Fibroblast of mammary gland (primary cell): ENCODE measurements around the gene ASPN.

Experiments used
- DNase-seq: peaks from one replicate; pipeline ENCODE4 v3.0.0-alpha.2; 2010; ENCODE audit warnings: low read depth
- H3K4me3 ChIP-seq: 2 replicates; pipeline ENCODE4 v1.5.1; 2011; ENCODE audit warnings: low read depth, mild to moderate bottlenecking, low read length, moderate library complexity; ENCODE audit not compliant: control insufficient read depth
- CTCF ChIP-seq: conservative IDR thresholded peaks from 2 replicates; pipeline ENCODE4 v1.5.1; 2011; ENCODE audit warnings: low read depth, low read length, inconsistent platforms; ENCODE audit not compliant: control insufficient read depth, insufficient read depth

ASPN gene

GRCh38 chr9:92468206-92468605 lies 14.1 kb downstream of the ASPN start:
- DNase-seq, result peak; percentile 77
- H3K4me3 ChIP-seq, result no peak overlapping the region
- no peak for TF ChIP-seq CTCF

GRCh38 chr9:92467511-92467910 lies 14.8 kb downstream of the ASPN start:
- TF ChIP-seq CTCF, result no peak
- no peak overlapping the region for H3K4me3 ChIP-seq
- DNase-seq, result no peak

- H3K4me3 ChIP-seq, result no peak overlapping the region
- no peak for TF ChIP-seq CTCF
- DNase-seq, result no peak
Observed at GRCh38 chr9:92467041-92467440, 15.3 kb downstream of the ASPN start.

DNA sequence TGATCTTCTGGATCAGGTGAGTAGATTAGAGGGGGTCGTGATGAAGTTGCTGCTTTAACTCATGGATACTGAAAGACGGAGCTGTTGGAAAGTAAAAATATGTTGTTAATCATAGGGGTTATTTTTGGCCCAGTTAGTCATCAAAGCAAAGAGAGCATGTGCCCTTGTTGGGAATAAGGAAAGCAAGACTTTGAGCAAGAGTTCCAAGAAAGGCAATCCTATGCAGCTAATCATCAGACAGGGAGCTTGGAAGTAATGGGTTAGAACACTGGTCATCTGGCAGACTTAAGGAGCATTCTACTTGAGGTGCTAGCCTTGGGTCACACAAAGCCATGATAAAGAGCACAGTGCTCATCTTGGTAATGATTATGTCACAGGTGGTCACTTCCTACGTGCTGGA lies 18.3 kb downstream of the ASPN start:
- no peak overlapping the region for H3K4me3 ChIP-seq
- no peak for TF ChIP-seq CTCF
- peak; percentile 97 for DNase-seq

DNA sequence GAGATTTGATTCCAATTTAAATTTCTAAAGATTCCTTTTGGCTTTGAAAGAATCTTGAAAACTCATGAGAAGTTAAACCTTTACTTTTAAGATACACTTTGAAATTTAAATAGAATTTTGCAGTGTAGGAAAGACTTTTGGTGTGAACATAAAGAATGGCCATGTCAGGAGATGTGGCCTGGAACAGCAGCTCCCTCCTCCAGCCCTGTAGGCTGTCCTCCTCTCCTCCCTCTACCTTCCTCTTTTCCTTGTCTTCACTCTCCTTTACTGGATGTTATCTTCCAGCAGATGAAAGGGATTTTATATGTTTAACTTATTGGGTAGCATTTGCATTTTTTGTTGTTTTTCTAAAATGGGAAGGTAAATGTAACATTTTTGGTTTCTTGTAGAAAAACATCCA lies 18.9 kb downstream of the ASPN start:
- no peak for DNase-seq
- H3K4me3 ChIP-seq, result no peak overlapping the region
- TF ChIP-seq CTCF, result no peak

GRCh38 chr9:92457576-92457975 lies 24.7 kb downstream of the ASPN start:
- no peak overlapping the region for H3K4me3 ChIP-seq
- DNase-seq, result no peak
- TF ChIP-seq CTCF, result no peak

DNA sequence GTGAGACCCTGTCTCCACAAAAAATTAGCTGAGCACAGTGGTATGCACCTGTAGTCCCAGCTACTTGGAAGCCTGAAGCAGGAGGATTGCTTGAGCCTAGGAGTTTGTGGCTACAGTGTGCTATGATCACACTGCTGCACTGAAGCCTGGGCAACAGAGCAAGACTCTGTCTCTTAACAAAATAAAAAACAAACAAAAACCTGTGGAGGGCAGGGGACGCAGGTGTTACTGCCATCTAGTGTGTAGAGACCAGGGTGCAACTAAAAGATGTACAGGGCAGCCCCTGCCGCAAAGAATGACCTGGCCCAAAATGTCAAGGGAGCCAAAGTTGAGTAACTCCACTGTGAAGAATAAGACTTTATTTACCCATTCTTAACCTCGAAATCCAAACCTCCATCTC lies 27.1 kb downstream of the ASPN start:
- peak; percentile 29 for TF ChIP-seq CTCF

More for the DNA sequence above, 27.1 kb downstream of the ASPN start:
- no peak for DNase-seq
- H3K4me3 ChIP-seq, result no peak overlapping the region
